Right lobe of liver (tissue), 6 donors: ENCODE results near the gene MRGPRX2. TPM values are rescaled to one million over a fixed set of nuclear protein-coding genes. Genes with fewer than 3 reads are reported as not detected.

ENCODE experiments used
- ATAC-seq, 4 donors: fragments of 200-7000 bp; cut with Tn5 transposase; one replicate each; pipeline ENCODE4 v1.9.1; 2020; ENCODE audit warnings: mild to moderate bottlenecking in 4 of 4, moderate library complexity in 4 of 4
- DNase-seq, 3 donors: peaks; one replicate each; pipeline ENCODE4 v3.0.0-alpha.2; 2020
- H3K27ac ChIP-seq, 3 donors: fragments of 200-600 bp; one replicate each; pipeline ENCODE4 v1.8.0; 2022
- H3K27me3 ChIP-seq, 2 donors: fragments of 200-600 bp; one replicate each; pipeline ENCODE4 v1.8.0; 2022
- H3K36me3 ChIP-seq, 4 donors: fragments of 200-600 bp; sonication (generic) in 1 of 4; one replicate each; pipeline versions ENCODE4 v1.5.1 to v1.8.0; 2017 to 2022; ENCODE audit warnings: control low read depth in 1 of 4
- H3K4me1 ChIP-seq, 4 donors: fragments of 200-600 bp; sonication (generic) in 1 of 4; one replicate each; pipeline versions ENCODE4 v1.5.1 to v1.8.0; 2017 to 2022; ENCODE audit warnings: control low read depth in 1 of 4
- H3K4me3 ChIP-seq, 3 donors: fragments of 200-600 bp; one replicate each; pipeline ENCODE4 v1.8.0; 2022
- H3K9me3 ChIP-seq, 4 donors: fragments of 200-600 bp; sonication (generic) in 1 of 4; one replicate each; pipeline versions ENCODE4 v1.5.1 to v1.8.0; 2017 to 2022; ENCODE audit warnings: control low read depth in 1 of 4
- POLR2A ChIP-seq: fragments of 450-650 bp; IDR thresholded peaks from one replicate; pipeline ENCODE4 v1.6.1; 2017; ENCODE audit warnings: antibody characterized with exemption, mild to moderate bottlenecking
- WGBS: methylation state at CpG from one replicate; pipeline ENCODE4 v1.1.6; 2018; ENCODE audit warnings: low coverage, low lambda C conversion rate; ENCODE audit not compliant: insufficient coverage; ENCODE audit errors: missing lambda C conversion rate; 5-methylcytosine and 5-hydroxymethylcytosine counted together
- intact Hi-C, 2 donors: fragments of 100-400 bp; cut with DNase I; formaldehyde crosslinking; loops; one replicate each; pipeline versions ENCODE4 v1.11.2 to v1.14.1; 2022
- total RNA-seq, 6 experiments: library from RNA; depleted of rRNA in 2 of 6; stranded (reverse); fragments of >200 nt in 2 of 6; fragmentation: NEBNext Ultra II Directional in 3 of 6; extraction: Animal tissue kit (Norgen Biotek cat#: 25700) in 3 of 6; gene quantifications; one replicate each; pipeline versions ENCODE4 v1.1.0 to v1.2.4, GENCODE V29; 2016 to 2023
- TF ChIP-seq, protein P1 (sequence below), 4 donors: fragments of 200-600 bp in 3 of 4; fragments of 450-650 bp in 1 of 4; IDR thresholded peaks; one replicate each; pipeline versions ENCODE4 v1.5.1 to v1.8.0; 2016 to 2022; ENCODE audit warnings: antibody characterized with exemption in 4 of 4, mild to moderate bottlenecking in 2 of 4
- donor health status: DM: no; HTN: yes; CAD: no.
- donor health status: DM: no; HTN: no; CAD: no.
- donor health status: DM: no; HTN: no; CAD: no.
- donor health status: DM: no; HTN: yes; CAD: no.
- donor health status: DM: no; HTN: yes; CAD: no.

Gene MRGPRX2
- total RNA-seq, 6 experiments from 2014 or later, result not detected

DNA sequence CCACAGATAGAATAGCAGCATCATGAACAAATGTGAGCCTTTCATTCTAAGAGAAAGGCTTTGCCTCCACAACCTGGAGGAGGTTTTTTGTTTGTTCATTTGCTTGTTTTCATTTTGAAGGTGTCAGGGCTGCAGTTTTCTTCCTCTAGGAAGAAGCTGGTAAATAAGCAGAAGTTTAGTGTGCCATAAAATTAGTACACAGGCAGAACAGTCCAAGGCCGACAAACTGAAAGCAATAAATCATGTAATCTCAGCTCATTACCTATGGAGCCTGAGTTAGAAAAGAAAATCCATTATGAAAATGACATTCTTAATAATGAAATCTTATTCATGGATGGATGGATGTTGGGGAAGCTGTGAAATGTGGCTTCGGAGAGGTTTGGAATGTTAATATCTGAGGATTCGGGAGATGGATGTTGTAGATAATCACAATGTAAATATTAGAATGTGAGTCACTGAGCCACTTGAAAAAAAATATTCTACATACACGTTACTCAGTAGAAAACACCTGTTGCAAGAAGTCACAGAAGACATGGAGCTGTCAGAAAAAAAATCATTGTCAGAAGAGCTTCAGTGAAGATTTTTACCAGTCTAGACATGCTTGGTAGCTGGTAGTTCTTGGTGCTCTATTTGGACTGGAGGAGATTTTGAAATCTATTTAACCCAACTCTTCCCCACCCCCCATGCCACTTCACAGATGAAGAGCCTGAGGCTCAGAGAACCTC is 41.4 kb upstream of the MRGPRX2 start:
- H3K36me3 ChIP-seq, result no peaks in the 10 kb centered on the region
- TF ChIP-seq POLR2A, result no peak
- TF ChIP-seq, protein P1, sequence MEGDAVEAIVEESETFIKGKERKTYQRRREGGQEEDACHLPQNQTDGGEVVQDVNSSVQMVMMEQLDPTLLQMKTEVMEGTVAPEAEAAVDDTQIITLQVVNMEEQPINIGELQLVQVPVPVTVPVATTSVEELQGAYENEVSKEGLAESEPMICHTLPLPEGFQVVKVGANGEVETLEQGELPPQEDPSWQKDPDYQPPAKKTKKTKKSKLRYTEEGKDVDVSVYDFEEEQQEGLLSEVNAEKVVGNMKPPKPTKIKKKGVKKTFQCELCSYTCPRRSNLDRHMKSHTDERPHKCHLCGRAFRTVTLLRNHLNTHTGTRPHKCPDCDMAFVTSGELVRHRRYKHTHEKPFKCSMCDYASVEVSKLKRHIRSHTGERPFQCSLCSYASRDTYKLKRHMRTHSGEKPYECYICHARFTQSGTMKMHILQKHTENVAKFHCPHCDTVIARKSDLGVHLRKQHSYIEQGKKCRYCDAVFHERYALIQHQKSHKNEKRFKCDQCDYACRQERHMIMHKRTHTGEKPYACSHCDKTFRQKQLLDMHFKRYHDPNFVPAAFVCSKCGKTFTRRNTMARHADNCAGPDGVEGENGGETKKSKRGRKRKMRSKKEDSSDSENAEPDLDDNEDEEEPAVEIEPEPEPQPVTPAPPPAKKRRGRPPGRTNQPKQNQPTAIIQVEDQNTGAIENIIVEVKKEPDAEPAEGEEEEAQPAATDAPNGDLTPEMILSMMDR (IDR thresholded peaks at IDR 0.05), result no peak
- H3K4me1 ChIP-seq, result no peaks in the 10 kb centered on the region
- H3K27ac ChIP-seq, result no peak overlapping the region
- no peaks in the 10 kb centered on the region for H3K27me3 ChIP-seq
- no peaks in the 10 kb centered on the region for H3K9me3 ChIP-seq
- DNase-seq, result no peak
- H3K4me3 ChIP-seq, result no peak overlapping the region
- intact Hi-C loops, result no loop called here
- ATAC-seq, result no peak
- 59% methylated on average over 4 of the region's 4 CpGs for WGBS

DNA sequence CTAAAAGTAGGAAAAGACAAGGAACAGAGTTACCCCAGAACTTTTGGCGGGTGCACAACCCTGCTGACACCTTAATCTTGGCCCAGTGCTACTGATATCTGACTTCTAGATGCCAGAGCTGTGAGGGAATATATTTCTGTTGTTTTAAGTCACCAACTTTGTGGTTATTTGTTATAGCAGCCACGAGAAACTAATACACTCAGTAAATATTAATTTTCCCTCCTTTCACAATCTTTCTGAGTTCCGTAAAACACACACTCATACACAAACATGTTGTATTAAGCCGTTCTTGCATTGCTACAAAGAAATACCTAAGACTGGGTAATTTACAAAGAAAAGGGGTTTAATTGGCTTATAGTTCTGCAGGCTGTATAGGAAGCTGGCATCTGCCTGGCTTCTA is 40.4 kb upstream of the MRGPRX2 start:
- Histone ChIP-seq H3K36me3 (no peaks in the 10 kb centered on the region), H3K27ac (no peak overlapping the region), H3K9me3 (no peaks in the 10 kb centered on the region), H3K4me3 (no peak overlapping the region), H3K27me3 (no peaks in the 10 kb centered on the region), H3K4me1 (no peaks in the 10 kb centered on the region)
- 67% methylated on average over 4 of the region's 4 CpGs for WGBS
- DNase-seq, result no peak
- TF ChIP-seq, protein P1 (IDR thresholded peaks at IDR 0.05), result no peak
- TF ChIP-seq POLR2A, result no peak
- no peak for ATAC-seq
- intact Hi-C loops, result no loop called here

DNA sequence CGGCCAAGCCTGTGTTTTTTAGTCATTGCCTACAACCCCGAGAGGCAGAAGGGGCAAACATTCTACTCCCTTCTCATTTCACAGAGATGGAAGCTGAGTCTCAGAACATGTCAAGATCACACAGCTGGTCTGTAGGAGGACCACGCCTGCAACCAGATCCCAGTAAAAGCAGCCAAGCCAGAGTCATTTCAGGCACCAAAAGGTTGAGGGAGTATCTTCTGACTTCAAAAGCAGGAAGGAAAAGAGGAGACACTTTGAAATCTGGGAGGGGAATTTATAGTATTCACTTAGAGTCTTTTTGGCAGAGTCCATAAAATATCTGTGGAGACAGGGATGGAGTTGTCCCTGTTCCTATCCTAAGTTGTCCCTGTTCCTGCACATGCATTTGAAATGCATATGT is 38.6 kb upstream of the MRGPRX2 start:
- no peaks in the 10 kb centered on the region for H3K4me1 ChIP-seq
- no peak for DNase-seq
- H3K4me3 ChIP-seq, result no peak overlapping the region
- no peaks in the 10 kb centered on the region for H3K36me3 ChIP-seq
- WGBS, result 29% methylated on average over 1 of the region's 3 CpGs
- H3K9me3 ChIP-seq, result no peaks in the 10 kb centered on the region
- no peaks in the 10 kb centered on the region for H3K27me3 ChIP-seq
- TF ChIP-seq, protein P1 (IDR thresholded peaks at IDR 0.05), result no peak
- no peak for TF ChIP-seq POLR2A
- no peak overlapping the region for H3K27ac ChIP-seq
- no peak for ATAC-seq
- intact Hi-C loops, result no loop called here

DNA sequence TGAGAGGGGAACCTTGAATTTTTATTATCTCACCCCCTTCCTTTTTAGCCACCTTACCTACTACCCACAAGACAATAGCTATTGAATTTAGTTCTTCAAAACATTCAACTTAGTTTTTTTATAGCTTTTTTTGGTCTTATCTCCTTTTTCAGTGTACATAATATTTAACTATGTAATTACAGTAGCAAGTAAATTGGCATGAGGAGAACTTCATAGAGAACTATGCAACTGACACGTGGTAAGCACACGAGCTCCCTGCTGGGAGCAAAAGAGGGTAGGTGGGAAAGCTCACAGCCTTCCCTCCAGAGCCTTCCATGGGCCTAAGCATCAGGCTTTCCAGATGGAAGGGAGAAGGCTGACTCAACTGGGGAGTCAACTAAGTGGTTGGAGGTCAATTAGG is 34.3 kb upstream of the MRGPRX2 start:
- TF ChIP-seq, protein P1 (IDR thresholded peaks at IDR 0.05), result no peak
- no peak for TF ChIP-seq POLR2A
- H3K4me3 ChIP-seq, result no peak overlapping the region
- intact Hi-C loops, result no loop called here
- H3K36me3 ChIP-seq, result no peaks in the 10 kb centered on the region
- ATAC-seq (no peak), DNase-seq (no peak)
- no peaks in the 10 kb centered on the region for H3K9me3 ChIP-seq
- 46% methylated on average over 2 of the region's 2 CpGs for WGBS
- no peaks in the 10 kb centered on the region for H3K4me1 ChIP-seq
- H3K27ac ChIP-seq, result no peak overlapping the region
- no peaks in the 10 kb centered on the region for H3K27me3 ChIP-seq

DNA sequence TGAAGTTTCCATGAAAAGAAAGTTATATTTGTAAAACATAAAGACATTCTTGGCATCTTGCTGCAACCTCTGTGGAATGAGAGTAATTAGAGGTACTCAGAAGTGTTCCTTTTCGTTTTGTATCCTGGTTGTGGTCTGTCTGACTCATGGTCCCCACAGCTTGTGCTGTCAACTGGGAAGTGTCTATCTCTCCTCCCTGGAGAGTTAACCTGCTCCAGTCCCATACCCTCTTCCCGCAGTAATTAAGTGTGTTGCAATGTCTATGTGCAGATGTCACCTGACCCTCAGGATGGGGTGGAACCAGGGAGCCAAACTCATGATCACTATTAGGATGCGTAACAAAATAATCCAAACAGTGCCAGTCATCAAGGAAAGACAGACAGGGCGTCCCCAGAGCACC is 33.5 kb upstream of the MRGPRX2 start:
- no peak for TF ChIP-seq POLR2A
- TF ChIP-seq, protein P1 (IDR thresholded peaks at IDR 0.05), result no peak
- no peak for DNase-seq
- 39% methylated on average over 4 of the region's 4 CpGs for WGBS
- intact Hi-C loops, result no loop called here
- ATAC-seq, result no peak
- Histone ChIP-seq H3K27ac (no peak overlapping the region), H3K27me3 (no peaks in the 10 kb centered on the region), H3K36me3 (no peaks in the 10 kb centered on the region), H3K4me1 (no peaks in the 10 kb centered on the region), H3K4me3 (no peak overlapping the region), H3K9me3 (no peaks in the 10 kb centered on the region)
